Liver (tissue), 9 donors: Measurements from ENCODE around the gene SLC5A12. TPM values are rescaled to one million over a fixed set of nuclear protein-coding genes. Genes with fewer than 3 reads are reported as not detected.

Experiments used
- DNase-seq: peaks from one replicate; pipeline ENCODE4 v3.0.0-alpha.2; 2017; ENCODE audit warnings: low spot score
- H3K27ac ChIP-seq, 2 donors: one replicate each; pipeline ENCODE4 v1.7.0; 2013; ENCODE audit warnings: inconsistent platforms in 2 of 2, low read length in 2 of 2, control low read depth in 1 of 2, low read depth in 1 of 2, mild to moderate bottlenecking in 1 of 2
- H3K27me3 ChIP-seq, 4 donors: one replicate each; pipeline versions ENCODE4 v1.6.1 to v1.7.0; 2013; ENCODE audit warnings: low read length in 3 of 4, inconsistent platforms in 1 of 4, mild to moderate bottlenecking in 1 of 4, moderate library complexity in 1 of 4; ENCODE audit not compliant: control insufficient read depth in 4 of 4, insufficient read depth in 4 of 4
- H3K36me3 ChIP-seq, 4 donors: one replicate each; pipeline versions ENCODE4 v1.6.1 to v1.7.0; 2013; ENCODE audit warnings: low read length in 3 of 4, mild to moderate bottlenecking in 3 of 4, low read depth in 1 of 4, moderate library complexity in 1 of 4; ENCODE audit not compliant: control insufficient read depth in 4 of 4, insufficient read depth in 3 of 4
- H3K4me1 ChIP-seq, 4 donors: one replicate each; pipeline versions ENCODE4 v1.6.1 to v1.7.0; 2013; ENCODE audit warnings: low read length in 3 of 4, mild to moderate bottlenecking in 3 of 4, moderate library complexity in 1 of 4; ENCODE audit not compliant: control insufficient read depth in 4 of 4, insufficient read depth in 4 of 4
- H3K4me3 ChIP-seq, 3 donors: one replicate each; pipeline versions ENCODE4 v1.6.1 to v1.7.0; 2013; ENCODE audit warnings: low read length in 3 of 3, control low read depth in 1 of 3, low read depth in 1 of 3, mild to moderate bottlenecking in 1 of 3
- H3K9ac ChIP-seq, 2 donors: one replicate each; pipeline ENCODE4 v1.7.0; 2013; ENCODE audit warnings: low read length in 2 of 2, mild to moderate bottlenecking in 2 of 2, moderate library complexity in 2 of 2, control low read depth in 1 of 2, low read depth in 1 of 2
- H3K9me3 ChIP-seq, 4 donors: one replicate each; pipeline versions ENCODE4 v1.6.1 to v1.7.0; 2013; ENCODE audit warnings: low read length in 3 of 4; ENCODE audit not compliant: control insufficient read depth in 4 of 4
- ATF3 ChIP-seq: IDR thresholded peaks from 2 replicates; pipeline ENCODE4 v1.6.1; 2016; ENCODE audit warnings: antibody characterized with exemption
- EGR1 ChIP-seq, 2 donors: IDR thresholded peaks; 2 replicates each; pipeline ENCODE4 v1.6.1; 2016 to 2018; ENCODE audit warnings: antibody characterized with exemption in 2 of 2, low read depth in 2 of 2
- FOXA1 ChIP-seq: IDR thresholded peaks from 2 replicates; pipeline ENCODE4 v1.6.1; 2016; ENCODE audit warnings: antibody characterized with exemption
- FOXA2 ChIP-seq: IDR thresholded peaks from 2 replicates; pipeline ENCODE4 v1.6.1; 2016; ENCODE audit warnings: antibody characterized with exemption
- GABPA ChIP-seq, 2 donors: IDR thresholded peaks in 1 of 2; conservative IDR thresholded peaks in 1 of 2; 2 replicates each; pipeline ENCODE4 v1.6.1; 2016; ENCODE audit warnings: antibody characterized with exemption in 2 of 2, mild to moderate bottlenecking in 1 of 2, moderate library complexity in 1 of 2
- HNF4A ChIP-seq, 2 donors: conservative IDR thresholded peaks; 2 replicates each; pipeline ENCODE4 v1.6.1; 2016; ENCODE audit warnings: antibody characterized with exemption in 2 of 2, mild to moderate bottlenecking in 2 of 2
- HNF4G ChIP-seq: IDR thresholded peaks from 2 replicates; pipeline ENCODE4 v1.6.1; 2016; ENCODE audit warnings: antibody characterized with exemption
- NR2F2 ChIP-seq: IDR thresholded peaks from 2 replicates; pipeline ENCODE4 v1.6.1; 2016; ENCODE audit warnings: antibody characterized with exemption
- RAD21 ChIP-seq, 2 donors: IDR thresholded peaks; 2 replicates each; pipeline ENCODE4 v1.6.1; 2016; ENCODE audit warnings: antibody characterized with exemption in 2 of 2, mild to moderate bottlenecking in 2 of 2
- TAF1 ChIP-seq: conservative IDR thresholded peaks from 2 replicates; pipeline ENCODE4 v1.6.1; 2016; ENCODE audit warnings: antibody characterized with exemption, mild to moderate bottlenecking
- WGBS: extraction: QIAGEN DNeasy Blood & Tissue Kit; methylation state at CpG from one replicate; pipeline ENCODE4 v1.1.7; 2013; 5-methylcytosine and 5-hydroxymethylcytosine counted together
- polyA plus RNA-seq, 2 donors: library from polyadenylated mRNA; stranded (reverse) in 1 of 2; unstranded in 1 of 2; fragments of 200-250 nt in 1 of 2; fragments of >200 nt in 1 of 2; fragmentation: Nextera tagmentation in 1 of 2; extraction: Ambion mirVana in 1 of 2; gene quantifications; one replicate each; pipeline versions ENCODE4 v1.2.1 to v1.2.3, GENCODE V29; 2013 to 2015
- total RNA-seq, 2 donors: library from RNA; depleted of rRNA; stranded (reverse); fragments of >200 nt; gene quantifications; one replicate each; pipeline ENCODE4 v1.2.3, GENCODE V29; 2014
- TF ChIP-seq, protein P1 (sequence below): fragments of 150-350 bp; IDR thresholded peaks from 2 replicates; pipeline ENCODE4 v1.5.1; 2017; ENCODE audit warnings: improper control_type of control experiment, low read depth, low read length; ENCODE audit not compliant: missing input control
- TF ChIP-seq, protein P2 (sequence below): IDR thresholded peaks from 2 replicates; pipeline ENCODE4 v1.6.1; 2016; ENCODE audit warnings: antibody characterized with exemption
- donor health status: healthy.
- donor health status: healthy.
- donor health status: healthy.
- donor health status: healthy.
- donor health status: healthy.

Gene SLC5A12
- total and polyA plus RNA-seq, 4 donors, result under 0.01 to 0.23 (median 0.03) TPM; not detected in 1

DNA sequence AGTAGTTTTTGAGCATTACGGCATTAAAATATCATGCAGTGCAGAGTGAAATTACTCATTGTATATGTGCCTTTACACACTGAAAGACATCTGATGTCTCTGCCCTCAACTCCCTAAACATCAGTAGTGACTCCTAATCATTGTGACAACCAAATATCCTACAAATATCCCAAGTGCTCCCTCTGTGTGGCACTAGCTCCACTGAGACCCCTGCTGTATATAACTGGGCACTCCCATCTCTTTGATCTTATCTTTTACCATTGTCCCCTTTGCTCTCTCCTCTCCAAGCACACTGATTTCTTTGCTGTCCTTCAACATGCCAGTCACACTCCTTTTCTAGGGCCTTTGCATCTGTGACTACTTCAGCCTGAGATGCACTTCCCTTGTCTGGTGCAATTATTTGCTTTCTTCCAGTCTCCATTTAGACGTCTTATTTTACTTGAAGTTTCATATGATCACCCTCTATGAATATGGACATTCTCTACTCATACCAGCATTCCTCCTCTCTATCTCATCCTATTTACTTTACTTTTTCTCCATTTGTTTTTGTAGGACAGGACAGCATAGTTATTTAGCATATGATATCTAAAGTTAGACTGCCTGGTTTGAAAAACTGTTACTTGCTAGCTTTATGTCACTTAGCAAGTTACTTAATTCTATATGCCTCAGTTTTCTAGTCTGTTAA lies 2.4 kb downstream of the SLC5A12 start:
- Histone ChIP-seq H3K9me3 (no peaks in the 10 kb centered on the region), H3K4me1 (peaks cover 2 to 22% (median 8%) of the 10 kb centered on the region in 4 donors), H3K27ac (no peak overlapping the region), H3K27me3 (no peaks in the 10 kb centered on the region), H3K36me3 (no peaks in the 10 kb centered on the region), H3K4me3 (no peak overlapping the region), H3K9ac (no peak overlapping the region)
- DNase-seq, result no peak
- TF ChIP-seq TAF1 (no peak), ATF3 (no peak), NR2F2 (no peak)
- WGBS, result 91% methylated on average over 2 of the region's 2 CpGs

DNA sequence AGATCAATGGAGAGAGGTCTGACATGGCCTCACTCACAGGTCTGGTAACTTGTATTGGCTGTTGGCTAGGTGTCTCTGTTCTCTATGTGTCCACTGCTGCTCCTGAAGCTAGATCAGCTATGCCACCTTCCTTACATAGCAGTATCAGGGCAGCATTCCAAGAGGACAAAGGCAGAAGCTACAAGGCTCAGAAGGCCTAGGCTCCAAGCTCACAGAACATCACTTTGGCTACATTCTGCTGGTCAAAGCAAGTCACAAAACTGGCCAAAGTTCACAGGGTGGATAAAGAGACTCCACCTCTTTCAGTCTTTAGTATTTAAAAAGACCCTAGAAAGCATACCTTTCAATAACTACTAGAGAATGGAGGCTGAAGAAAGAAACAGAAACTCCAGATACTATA lies 4.1 kb downstream of the SLC5A12 start:
- no peak overlapping the region for H3K9ac ChIP-seq
- no peak overlapping the region for H3K4me3 ChIP-seq
- H3K9me3 ChIP-seq, result no peaks in the 10 kb centered on the region
- H3K4me1 ChIP-seq, result peaks cover 2 to 16% (median 8%) of the 10 kb centered on the region in 4 donors
- no peaks in the 10 kb centered on the region for H3K36me3 ChIP-seq
- H3K27ac ChIP-seq, result no peak overlapping the region
- no peak for DNase-seq
- TF ChIP-seq, protein P1, sequence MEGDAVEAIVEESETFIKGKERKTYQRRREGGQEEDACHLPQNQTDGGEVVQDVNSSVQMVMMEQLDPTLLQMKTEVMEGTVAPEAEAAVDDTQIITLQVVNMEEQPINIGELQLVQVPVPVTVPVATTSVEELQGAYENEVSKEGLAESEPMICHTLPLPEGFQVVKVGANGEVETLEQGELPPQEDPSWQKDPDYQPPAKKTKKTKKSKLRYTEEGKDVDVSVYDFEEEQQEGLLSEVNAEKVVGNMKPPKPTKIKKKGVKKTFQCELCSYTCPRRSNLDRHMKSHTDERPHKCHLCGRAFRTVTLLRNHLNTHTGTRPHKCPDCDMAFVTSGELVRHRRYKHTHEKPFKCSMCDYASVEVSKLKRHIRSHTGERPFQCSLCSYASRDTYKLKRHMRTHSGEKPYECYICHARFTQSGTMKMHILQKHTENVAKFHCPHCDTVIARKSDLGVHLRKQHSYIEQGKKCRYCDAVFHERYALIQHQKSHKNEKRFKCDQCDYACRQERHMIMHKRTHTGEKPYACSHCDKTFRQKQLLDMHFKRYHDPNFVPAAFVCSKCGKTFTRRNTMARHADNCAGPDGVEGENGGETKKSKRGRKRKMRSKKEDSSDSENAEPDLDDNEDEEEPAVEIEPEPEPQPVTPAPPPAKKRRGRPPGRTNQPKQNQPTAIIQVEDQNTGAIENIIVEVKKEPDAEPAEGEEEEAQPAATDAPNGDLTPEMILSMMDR, result no peak
- TF ChIP-seq NR2F2, result no peak
- no peak for TF ChIP-seq FOXA2
- no peak for TF ChIP-seq HNF4A (conservative IDR thresholded peaks at IDR 0.05)
- no peak for TF ChIP-seq EGR1 (IDR thresholded peaks at IDR 0.05; ENCODE audit: low read depth in 2 of 2)
- TF ChIP-seq GABPA (IDR thresholded peaks at IDR 0.05 in 1 of 2, conservative IDR thresholded peaks at IDR 0.05 in 1 of 2), result no peak
- no peak for TF ChIP-seq HNF4G
- TF ChIP-seq, protein P2, sequence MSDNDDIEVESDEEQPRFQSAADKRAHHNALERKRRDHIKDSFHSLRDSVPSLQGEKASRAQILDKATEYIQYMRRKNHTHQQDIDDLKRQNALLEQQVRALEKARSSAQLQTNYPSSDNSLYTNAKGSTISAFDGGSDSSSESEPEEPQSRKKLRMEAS, result no peak
- no peak for TF ChIP-seq RAD21 (IDR thresholded peaks at IDR 0.05)
- TF ChIP-seq TAF1, result no peak
- no peaks in the 10 kb centered on the region for H3K27me3 ChIP-seq

- Histone ChIP-seq H3K36me3 (no peaks in the 10 kb centered on the region), H3K4me3 (no peak overlapping the region), H3K27me3 (no peaks in the 10 kb centered on the region), H3K9ac (no peak overlapping the region), H3K9me3 (no peaks in the 10 kb centered on the region), H3K4me1 (peaks cover 0 to 6% (median 0%) of the 10 kb centered on the region in 4 donors), H3K27ac (no peak overlapping the region)
- WGBS, result 48% methylated on average over 1 of the region's 1 CpG
- DNase-seq, result no peak
- TF ChIP-seq, protein P2, result no peak
- no peak for TF ChIP-seq HNF4A (conservative IDR thresholded peaks at IDR 0.05)
- TF ChIP-seq HNF4G, result no peak
- no peak for TF ChIP-seq EGR1 (IDR thresholded peaks at IDR 0.05; ENCODE audit: low read depth in 2 of 2)
- TF ChIP-seq, protein P1, result no peak
- no peak for TF ChIP-seq FOXA1
- TF ChIP-seq RAD21 (IDR thresholded peaks at IDR 0.05), result no peak
Observed at GRCh38 chr11:26715133-26715532, 6.7 kb downstream of the SLC5A12 start.
